Stomach smooth muscle (tissue), 2 donors: Measurements from ENCODE around the gene OTUD3.

Experiments
- H3K27ac ChIP-seq: one replicate; pipeline ENCODE4 v1.7.0; 2013; ENCODE audit warnings: mild to moderate bottlenecking, low read length, inconsistent platforms
- H3K27me3 ChIP-seq, 2 donors: one replicate each; pipeline ENCODE4 v1.7.0; 2013; ENCODE audit warnings: low read length in 2 of 2; ENCODE audit not compliant: insufficient read depth in 2 of 2, control insufficient read depth in 1 of 2
- H3K36me3 ChIP-seq, 2 donors: one replicate each; pipeline ENCODE4 v1.7.0; 2013; ENCODE audit warnings: low read length in 2 of 2; ENCODE audit not compliant: control insufficient read depth in 2 of 2, insufficient read depth in 2 of 2
- H3K4me1 ChIP-seq: one replicate; pipeline ENCODE4 v1.7.0; 2013; ENCODE audit warnings: low read length; ENCODE audit not compliant: control insufficient read depth, insufficient read depth
- H3K4me3 ChIP-seq, 2 donors: one replicate each; pipeline ENCODE4 v1.7.0; 2013; ENCODE audit warnings: low read length in 2 of 2
- H3K9ac ChIP-seq, 2 donors: one replicate each; pipeline ENCODE4 v1.7.0; 2013; ENCODE audit warnings: low read length in 2 of 2, mild to moderate bottlenecking in 1 of 2
- H3K9me3 ChIP-seq, 2 donors: one replicate each; pipeline ENCODE4 v1.7.0; 2013; ENCODE audit warnings: low read length in 2 of 2; ENCODE audit not compliant: control insufficient read depth in 2 of 2
- donor health status: healthy.
- donor health status: Pancreatic carcinoma.

Gene OTUD3

DNA sequence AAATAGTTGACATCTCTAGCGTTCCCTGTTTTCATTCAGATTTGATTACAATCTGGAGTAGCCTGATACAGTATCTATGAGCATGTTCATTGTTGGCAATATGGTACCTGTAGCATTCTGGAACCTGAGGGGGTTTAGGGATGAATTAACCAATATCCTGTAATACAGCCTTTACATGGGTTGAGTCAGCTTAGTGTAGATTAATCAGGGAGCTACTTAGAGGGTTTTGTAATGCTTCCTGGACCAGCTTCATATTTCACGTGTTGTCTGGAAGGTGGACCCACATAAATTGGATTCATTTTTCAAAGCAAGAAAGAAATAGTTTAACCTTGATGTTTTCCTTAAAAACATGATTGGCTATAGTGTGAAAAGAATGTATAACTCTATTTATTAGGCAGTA lies 3.6 kb downstream of the OTUD3 start:
- Histone ChIP-seq H3K27ac (no peak overlapping the region), H3K36me3 (peaks cover 0 to 5% of the 10 kb centered on the region in 2 donors), H3K4me3 (no peak overlapping the region), H3K9me3 (no peaks in the 10 kb centered on the region), H3K27me3 (no peaks in the 10 kb centered on the region), H3K4me1 (peaks cover 20% of the 10 kb centered on the region), H3K9ac (no peak overlapping the region)

DNA sequence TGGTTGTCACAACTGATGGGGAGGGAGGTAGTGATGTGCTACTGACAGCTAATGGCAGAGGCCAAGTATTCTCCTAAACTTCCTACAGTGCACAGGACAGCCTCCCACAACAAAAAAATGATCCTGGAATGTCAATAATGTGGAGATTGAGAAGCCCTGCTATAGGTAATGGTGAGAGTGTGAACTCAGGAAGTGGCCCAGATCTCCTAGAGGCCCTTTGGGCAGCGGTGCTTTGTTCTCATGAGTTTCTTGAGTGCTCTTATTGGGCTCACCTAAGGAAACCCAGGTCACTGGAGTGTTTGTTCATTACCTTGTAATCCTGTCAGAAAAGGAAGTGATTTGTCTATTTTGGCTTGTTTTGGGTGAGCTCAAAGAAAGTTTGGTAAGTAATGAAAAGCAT lies 5.9 kb downstream of the OTUD3 start:
- Histone ChIP-seq H3K27me3 (no peaks in the 10 kb centered on the region), H3K9ac (no peak overlapping the region), H3K4me3 (no peak overlapping the region), H3K4me1 (peaks cover 14% of the 10 kb centered on the region), H3K36me3 (peaks cover 10 to 23% of the 10 kb centered on the region in 2 donors), H3K9me3 (no peaks in the 10 kb centered on the region), H3K27ac (no peak overlapping the region)

DNA sequence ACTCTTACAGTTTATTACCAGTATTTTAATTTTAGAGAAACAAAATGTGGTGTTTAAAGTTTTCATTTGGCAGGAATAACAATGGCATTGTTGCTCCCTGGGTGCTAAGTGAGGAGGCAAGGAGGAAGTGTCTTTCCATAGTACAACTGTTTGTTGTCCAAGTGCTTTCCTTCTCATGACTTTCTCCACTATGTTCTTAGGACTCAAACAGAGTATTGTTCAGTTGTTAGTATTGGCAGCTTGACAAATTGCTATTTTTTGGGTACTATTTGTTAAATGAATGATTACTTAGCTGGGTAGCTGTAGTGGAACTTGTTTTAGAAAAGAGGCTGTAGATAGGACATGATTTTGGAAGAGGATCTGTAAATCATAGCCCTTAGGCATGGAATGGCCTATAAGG lies 7.5 kb downstream of the OTUD3 start:
- H3K27me3 ChIP-seq: no peaks in the 10 kb centered on the region
- H3K36me3 ChIP-seq: peaks cover 19 to 30% of the 10 kb centered on the region in 2 donors
- H3K4me1 ChIP-seq: peaks cover 4% of the 10 kb centered on the region
- H3K9me3 ChIP-seq: no peaks in the 10 kb centered on the region
- no peak overlapping the region for H3K27ac ChIP-seq
- H3K9ac ChIP-seq: no peak overlapping the region
- H3K4me3 ChIP-seq: no peak overlapping the region

DNA sequence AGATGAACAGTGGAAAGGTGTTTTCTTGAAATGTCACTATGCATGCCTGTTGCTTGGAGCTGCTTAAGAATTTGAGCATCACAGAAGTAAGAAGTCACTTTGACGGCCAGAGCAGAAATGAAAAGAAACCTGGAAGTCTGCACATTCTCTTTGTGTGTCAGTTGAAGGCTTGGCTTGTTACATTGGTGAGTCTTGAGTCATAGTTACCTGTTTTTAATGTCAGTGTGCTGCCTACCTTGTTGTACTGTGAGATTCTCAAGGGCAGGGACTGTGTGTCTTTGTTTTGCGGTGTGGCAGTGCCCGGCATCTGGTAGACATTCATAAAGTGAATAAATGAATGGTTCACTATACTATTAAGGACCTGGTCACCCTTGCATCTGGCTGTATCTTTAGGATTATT lies 9.9 kb downstream of the OTUD3 start:
- Histone ChIP-seq H3K27ac (no peak overlapping the region), H3K9ac (no peak overlapping the region), H3K9me3 (no peaks in the 10 kb centered on the region), H3K27me3 (no peaks in the 10 kb centered on the region), H3K4me1 (no peaks in the 10 kb centered on the region), H3K36me3 (peaks cover 33 to 40% of the 10 kb centered on the region in 2 donors), H3K4me3 (no peak overlapping the region)

DNA sequence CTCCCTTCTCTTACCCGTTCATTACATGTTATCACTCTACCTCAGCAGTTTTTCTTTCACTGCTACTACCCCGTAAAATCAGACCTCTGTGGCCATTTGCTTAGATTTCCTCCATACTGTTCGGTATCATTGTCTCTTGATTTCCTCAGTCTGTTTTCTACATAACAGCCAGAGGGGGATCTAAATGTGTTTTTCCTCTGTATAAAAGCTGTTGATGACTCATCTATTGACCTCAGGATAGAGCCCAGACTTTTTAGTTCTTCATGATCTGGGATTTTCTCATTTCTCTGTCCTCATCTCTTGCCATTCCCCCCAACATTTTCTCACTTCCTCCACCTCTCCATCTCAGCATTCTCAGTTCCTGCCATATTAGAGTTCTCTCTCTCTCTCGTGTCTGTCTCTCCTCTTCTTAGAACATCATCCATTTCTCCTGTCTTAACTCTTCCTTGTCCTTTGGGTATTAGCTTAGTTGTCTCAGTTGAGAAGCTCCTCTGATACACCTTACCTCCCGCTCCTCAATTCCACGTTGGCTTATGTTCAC lies 10.5 kb downstream of the OTUD3 start:
- H3K27ac ChIP-seq: no peak overlapping the region
- H3K36me3 ChIP-seq: peaks cover 37 to 39% of the 10 kb centered on the region in 2 donors
- no peaks in the 10 kb centered on the region for H3K9me3 ChIP-seq
- no peaks in the 10 kb centered on the region for H3K27me3 ChIP-seq
- H3K4me3 ChIP-seq: no peak overlapping the region
- H3K9ac ChIP-seq: no peak overlapping the region
- no peaks in the 10 kb centered on the region for H3K4me1 ChIP-seq

DNA sequence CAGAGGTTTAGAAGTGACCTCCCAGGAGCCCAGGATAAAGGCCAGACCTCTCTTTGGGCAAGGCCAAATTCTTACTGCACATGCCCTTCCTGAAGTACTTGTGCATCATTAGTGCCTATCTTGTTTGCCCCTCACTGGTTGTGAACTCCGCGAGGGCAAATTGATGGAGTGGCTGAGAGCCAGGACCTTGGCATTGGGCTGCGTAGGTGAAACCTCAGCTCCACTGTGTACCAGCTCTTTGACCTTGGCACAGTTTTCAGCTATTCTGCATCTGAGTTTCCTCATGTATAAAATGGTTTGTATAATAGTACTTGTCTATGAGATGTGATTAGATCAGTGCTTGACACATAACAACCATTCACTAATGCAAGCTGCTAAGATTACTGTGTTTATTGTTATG lies 11.5 kb downstream of the OTUD3 start:
- Histone ChIP-seq H3K4me3 (no peak overlapping the region), H3K36me3 (peaks cover 37 to 39% of the 10 kb centered on the region in 2 donors), H3K27me3 (no peaks in the 10 kb centered on the region), H3K9me3 (no peaks in the 10 kb centered on the region), H3K27ac (no peak overlapping the region), H3K9ac (no peak overlapping the region), H3K4me1 (no peaks in the 10 kb centered on the region)

DNA sequence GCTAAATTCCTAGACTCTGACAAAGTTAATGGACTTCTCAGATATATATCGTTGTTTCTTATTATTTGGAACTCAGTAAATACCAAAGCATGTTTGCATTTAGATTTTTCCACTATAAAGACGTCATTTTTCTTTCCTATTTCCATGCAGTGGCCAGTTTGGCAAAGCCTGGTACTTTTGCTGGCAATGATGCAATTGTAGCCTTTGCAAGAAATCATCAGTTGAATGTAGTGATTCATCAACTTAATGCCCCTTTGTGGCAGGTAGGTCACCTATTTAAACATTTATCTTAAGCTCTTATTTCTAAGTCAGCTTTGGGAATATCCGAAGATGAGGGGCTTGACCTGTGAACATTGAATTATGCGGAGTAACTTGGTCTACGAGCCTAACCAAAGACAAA lies 12.0 kb downstream of the OTUD3 start:
- H3K27ac ChIP-seq: no peak overlapping the region
- H3K9ac ChIP-seq: no peak overlapping the region
- H3K4me1 ChIP-seq: no peaks in the 10 kb centered on the region
- no peak overlapping the region for H3K4me3 ChIP-seq
- no peaks in the 10 kb centered on the region for H3K9me3 ChIP-seq
- H3K36me3 ChIP-seq: peaks cover 39 to 42% of the 10 kb centered on the region in 2 donors
- no peaks in the 10 kb centered on the region for H3K27me3 ChIP-seq

DNA sequence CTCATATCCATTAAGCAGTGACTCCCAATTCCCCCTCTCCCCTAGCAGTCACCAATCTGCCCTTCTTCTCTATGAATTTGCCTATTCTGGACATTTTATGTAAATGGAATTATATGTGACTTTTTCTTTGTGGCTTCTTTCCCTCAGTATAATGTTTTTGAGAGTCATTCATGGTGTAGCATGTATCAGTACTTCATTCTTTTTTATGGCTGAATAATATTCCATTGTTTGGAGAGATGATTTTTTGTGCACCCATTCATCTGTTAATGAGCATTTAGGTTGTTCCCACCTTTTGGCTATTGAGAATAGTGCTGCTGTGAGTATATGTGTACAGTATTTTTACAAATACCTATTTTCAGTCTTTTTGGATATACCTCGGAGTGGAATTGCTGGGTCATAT lies 19.5 kb downstream of the OTUD3 start:
- H3K9me3 ChIP-seq: no peaks in the 10 kb centered on the region
- H3K27ac ChIP-seq: no peak overlapping the region
- H3K36me3 ChIP-seq: peaks cover 29 to 39% of the 10 kb centered on the region in 2 donors
- no peaks in the 10 kb centered on the region for H3K4me1 ChIP-seq
- no peak overlapping the region for H3K9ac ChIP-seq
- H3K27me3 ChIP-seq: no peaks in the 10 kb centered on the region
- H3K4me3 ChIP-seq: no peak overlapping the region

DNA sequence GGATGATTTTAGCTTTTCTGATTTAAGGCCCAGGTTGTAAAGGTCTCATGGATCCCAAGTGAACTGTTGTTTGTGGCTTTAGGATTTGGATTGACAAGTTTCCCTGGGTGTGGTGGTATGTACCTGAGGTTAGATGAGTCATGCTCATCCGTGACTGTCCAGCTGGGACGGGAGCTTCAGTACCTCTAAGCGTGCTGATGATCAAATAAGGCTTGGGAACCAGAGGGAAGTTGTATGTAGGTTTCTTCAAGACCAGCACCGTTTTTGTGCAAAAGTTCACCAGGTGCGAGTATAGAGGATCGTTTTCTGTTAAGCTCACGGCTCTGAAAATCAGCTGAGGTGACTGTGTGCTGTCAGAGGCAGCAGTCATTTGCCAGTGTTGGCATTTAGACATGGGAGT lies 21.4 kb downstream of the OTUD3 start:
- Histone ChIP-seq H3K4me1 (no peaks in the 10 kb centered on the region), H3K4me3 (no peak overlapping the region), H3K9ac (no peak overlapping the region), H3K27me3 (no peaks in the 10 kb centered on the region), H3K9me3 (no peaks in the 10 kb centered on the region), H3K36me3 (peaks cover 36 to 52% of the 10 kb centered on the region in 2 donors), H3K27ac (no peak overlapping the region)

DNA sequence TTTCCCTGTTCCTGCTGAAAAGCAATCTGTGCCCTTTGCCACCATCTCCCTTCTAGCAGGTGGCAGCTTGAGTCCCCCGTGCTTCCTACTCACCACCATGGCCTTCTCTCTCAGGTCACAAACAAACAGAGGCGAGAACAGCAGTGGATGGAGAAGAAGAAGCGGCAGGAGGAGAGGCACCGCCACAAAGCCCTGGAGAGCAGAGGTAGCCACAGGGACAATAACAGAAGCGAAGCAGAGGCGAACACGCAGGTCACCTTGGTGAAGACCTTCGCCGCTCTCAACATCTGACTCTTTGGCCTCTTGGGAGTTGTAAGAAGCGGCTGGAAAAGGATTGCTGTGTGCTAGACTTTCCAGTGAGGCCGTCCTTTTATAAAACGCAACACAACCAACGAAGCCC lies 25.3 kb downstream of the OTUD3 start:
- no peak overlapping the region for H3K27ac ChIP-seq
- no peaks in the 10 kb centered on the region for H3K4me1 ChIP-seq
- no peaks in the 10 kb centered on the region for H3K27me3 ChIP-seq
- no peaks in the 10 kb centered on the region for H3K9me3 ChIP-seq
- H3K36me3 ChIP-seq: peaks cover 53 to 73% of the 10 kb centered on the region in 2 donors
- no peak overlapping the region for H3K4me3 ChIP-seq
- H3K9ac ChIP-seq: no peak overlapping the region

DNA sequence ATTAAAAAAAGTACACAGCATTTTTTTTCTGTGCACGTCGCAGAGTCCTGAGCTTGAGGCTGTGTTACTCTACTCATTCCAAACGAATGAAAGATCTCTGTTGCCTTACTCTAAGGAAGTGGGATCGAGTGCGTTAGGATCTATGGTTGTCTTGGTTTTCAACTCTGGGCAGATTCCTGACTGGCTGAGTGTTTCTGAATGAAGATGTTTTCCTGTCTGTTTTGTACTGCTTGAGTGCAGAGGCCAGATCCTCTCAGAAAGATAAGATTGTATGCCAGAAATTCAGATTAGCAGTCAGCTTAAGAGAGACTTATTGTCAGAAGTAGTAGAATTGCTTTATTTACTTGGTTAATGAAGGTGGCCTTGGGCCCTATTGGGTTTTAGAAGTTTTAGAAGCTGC lies 27.2 kb downstream of the OTUD3 start:
- Histone ChIP-seq H3K4me3 (no peak overlapping the region), H3K4me1 (no peaks in the 10 kb centered on the region), H3K9me3 (no peaks in the 10 kb centered on the region), H3K36me3 (peaks cover 50 to 72% of the 10 kb centered on the region in 2 donors), H3K27me3 (no peaks in the 10 kb centered on the region), H3K9ac (no peak overlapping the region), H3K27ac (no peak overlapping the region)
